Kidney epithelial cell (primary cell): ENCODE data around the gene G2E3. TPM values are rescaled to one million over a fixed set of nuclear protein-coding genes. Genes with fewer than 3 reads are reported as not detected.

Source experiments
- DNase-seq: peaks from one replicate; pipeline ENCODE4 v3.0.0-alpha.2; 2010; ENCODE audit warnings: low read depth
- H3K27me3 ChIP-seq: 2 replicates; pipeline ENCODE4 v1.6.0; 2011; ENCODE audit warnings: low read length; ENCODE audit not compliant: control insufficient read depth, insufficient read depth
- H3K36me3 ChIP-seq: 2 replicates; pipeline ENCODE4 v1.5.1; 2011; ENCODE audit warnings: low read length; ENCODE audit not compliant: control insufficient read depth, insufficient read depth
- H3K4me3 ChIP-seq: 2 replicates; pipeline ENCODE4 v1.5.1; 2011; ENCODE audit warnings: low read depth, mild to moderate bottlenecking, control low read depth, low read length
- CTCF ChIP-seq: IDR thresholded peaks from 2 replicates; pipeline ENCODE4 v1.5.1; 2011; ENCODE audit warnings: mild to moderate bottlenecking, moderate library complexity, low read length, control low read depth, inconsistent platforms; ENCODE audit not compliant: insufficient read depth, poor library complexity, severe bottlenecking
- total RNA-seq: library from RNA; depleted of rRNA; stranded (reverse); fragments of >200 nt; gene quantifications from 2 replicates; pipeline ENCODE4 v1.2.3, GENCODE V29; 2015

G2E3 gene
- total RNA-seq, 1 donor from 2014 or later = 8.7 TPM

GRCh38 chr14:30521899-30522736 lies 36.8 kb upstream of the G2E3 start:
- Histone ChIP-seq H3K36me3 (no peaks in the 10 kb centered on the region), H3K27me3 (no peaks in the 10 kb centered on the region), H3K4me3 (no peak overlapping the region)
- peak; percentile 70 for TF ChIP-seq CTCF
- DNase-seq = peak; percentile 7

GRCh38 chr14:30525833-30526232 lies 33.1 kb upstream of the G2E3 start:
- Histone ChIP-seq H3K36me3 (no peaks in the 10 kb centered on the region), H3K27me3 (no peaks in the 10 kb centered on the region), H3K4me3 (no peak overlapping the region)
- no peak for TF ChIP-seq CTCF
- DNase-seq = no peak

GRCh38 chr14:30527196-30527595 lies 31.8 kb upstream of the G2E3 start:
- Histone ChIP-seq H3K4me3 (no peak overlapping the region), H3K27me3 (no peaks in the 10 kb centered on the region), H3K36me3 (no peaks in the 10 kb centered on the region)
- no peak for DNase-seq
- no peak for TF ChIP-seq CTCF

- H3K27me3 ChIP-seq = no peaks in the 10 kb centered on the region
- TF ChIP-seq CTCF = no peak
Measured at GRCh38 chr14:30528119-30528518, 30.8 kb upstream of the G2E3 start.

GRCh38 chr14:30528778-30529642 lies 29.9 kb upstream of the G2E3 start:
- DNase-seq = no peak
- H3K4me3 ChIP-seq = no peak overlapping the region
- no peak for TF ChIP-seq CTCF
- H3K36me3 ChIP-seq = no peaks in the 10 kb centered on the region
- no peaks in the 10 kb centered on the region for H3K27me3 ChIP-seq

More at GRCh38 chr14:30528119-30528518, 30.8 kb upstream of the G2E3 start:
- no peak overlapping the region for H3K4me3 ChIP-seq
- H3K36me3 ChIP-seq = no peaks in the 10 kb centered on the region
- DNase-seq = no peak
